T-helper 2 cell treated with Interferon-gamma antibody and Interleukin-4, amounts not matched to agents 100 ng/mL and 5 ng/mL, for 36 hours (primary cell): ENCODE measurements around the gene HID1. TPM values are rescaled to one million over a fixed set of nuclear protein-coding genes. Genes with fewer than 3 reads are reported as not detected.

Source experiments
- intact Hi-C: fragments of 100-400 bp; cut with micrococcal nuclease; formaldehyde crosslinking; loops from one replicate; pipeline ENCODE4 v1.15.1; 2023
- total RNA-seq: library from RNA; stranded (reverse); gene quantifications from 2 replicates; pipeline ENCODE4 v1.2.3, GENCODE V29; 2022

Gene HID1
- total RNA-seq, 1 donor from 2014 or later: 0.59 TPM

- intact Hi-C loops: no loop called here
Measured at GRCh38 chr17:74952431-74953133, 20.0 kb downstream of the HID1 start.

GRCh38 chr17:74951680-74952421 is 20.7 kb downstream of the HID1 start:
- intact Hi-C loops: no loop called here

GRCh38 chr17:74951065-74951464 is 21.5 kb downstream of the HID1 start:
- intact Hi-C loops: no loop called here

GRCh38 chr17:74950207-74950606 is 22.4 kb downstream of the HID1 start:
- intact Hi-C loops: no loop called here

- intact Hi-C loops: no loop called here
Measured at GRCh38 chr17:74949455-74950115, 23.0 kb downstream of the HID1 start.

- intact Hi-C loops: no loop called here
Measured at GRCh38 chr17:74947041-74947754, 25.4 kb downstream of the HID1 start.

- intact Hi-C loops: no loop called here
Measured at GRCh38 chr17:74946641-74947040, 25.9 kb downstream of the HID1 start.

- intact Hi-C loops: no loop called here
Measured at GRCh38 chr17:74945543-74945942, 27.0 kb downstream of the HID1 start.

- intact Hi-C loops: no loop called here
Measured at GRCh38 chr17:74943808-74944522, 28.6 kb downstream of the HID1 start.

- intact Hi-C loops: no loop called here
Measured at GRCh38 chr17:74941128-74941725, 31.3 kb downstream of the HID1 start.

GRCh38 chr17:74939534-74939933 is 33.0 kb downstream of the HID1 start:
- intact Hi-C loops: no loop called here

GRCh38 chr17:74938194-74938950 is 34.2 kb downstream of the HID1 start:
- intact Hi-C loops: no loop called here

- intact Hi-C loops: no loop called here
Measured at GRCh38 chr17:74937064-74938051, 35.2 kb downstream of the HID1 start.

GRCh38 chr17:74936470-74936799 is 36.1 kb downstream of the HID1 start:
- intact Hi-C loops: no loop called here

GRCh38 chr17:74935585-74936469 is 36.7 kb downstream of the HID1 start, which contains the start of gene OTOP3:
Gene OTOP3 (plus strand): TSS chr17:74935898. CDS start chr17:74935922, 24 bp downstream.
- intact Hi-C loops: no loop called here

GRCh38 chr17:74935048-74935447 is 37.5 kb downstream of the HID1 start:
- intact Hi-C loops: no loop called here

GRCh38 chr17:74930535-74931036 is 42.0 kb downstream of the HID1 start:
- intact Hi-C loops: no loop called here
